Fibroblast of the aortic adventitia (primary cell): ENCODE data around the gene GPR176. TPM values are rescaled to one million over a fixed set of nuclear protein-coding genes. Genes with fewer than 3 reads are reported as not detected.

Experiments used
- DNase-seq: peaks from one replicate; pipeline ENCODE4 v3.0.0-alpha.2; 2010; ENCODE audit warnings: low read depth
- H3K4me3 ChIP-seq: 2 replicates; pipeline ENCODE4 v1.5.1; 2011; ENCODE audit warnings: low read depth, mild to moderate bottlenecking, control low read depth, low read length, moderate library complexity
- total RNA-seq: library from RNA; depleted of rRNA; stranded (reverse); fragments of >200 nt; gene quantifications from 2 replicates; pipeline ENCODE4 v1.2.3, GENCODE V29; 2012; ENCODE audit warnings: low replicate concordance
- TF ChIP-seq, protein P1 (sequence below): IDR thresholded peaks from 2 replicates; pipeline ENCODE4 v1.5.1; 2011; ENCODE audit warnings: mild to moderate bottlenecking, low read length, control low read depth, inconsistent platforms; ENCODE audit not compliant: insufficient read depth

Gene GPR176
- total RNA-seq, 1 donor, result 160 TPM

DNA sequence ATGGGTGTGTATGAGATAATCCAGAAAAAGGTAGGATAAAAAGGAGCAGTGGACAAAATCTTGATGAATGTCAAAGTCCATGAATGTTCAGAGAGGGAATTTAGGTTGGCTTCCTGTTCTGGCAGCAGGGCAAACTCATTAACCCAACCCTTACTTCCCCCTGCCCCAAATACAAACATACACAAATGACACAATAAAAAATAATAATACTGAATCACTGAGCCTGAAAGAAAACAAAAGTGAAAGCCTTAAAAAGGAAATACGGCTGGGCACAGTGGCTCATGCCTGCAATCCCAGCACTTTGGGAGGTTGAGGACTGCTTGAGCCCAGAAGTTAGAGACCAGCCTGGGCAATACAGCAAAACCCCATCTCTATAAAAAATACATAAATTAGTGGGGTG lies 62.9 kb downstream of the GPR176 start:
- no peak overlapping the region for H3K4me3 ChIP-seq
- no peak for DNase-seq
- TF ChIP-seq, protein P1, sequence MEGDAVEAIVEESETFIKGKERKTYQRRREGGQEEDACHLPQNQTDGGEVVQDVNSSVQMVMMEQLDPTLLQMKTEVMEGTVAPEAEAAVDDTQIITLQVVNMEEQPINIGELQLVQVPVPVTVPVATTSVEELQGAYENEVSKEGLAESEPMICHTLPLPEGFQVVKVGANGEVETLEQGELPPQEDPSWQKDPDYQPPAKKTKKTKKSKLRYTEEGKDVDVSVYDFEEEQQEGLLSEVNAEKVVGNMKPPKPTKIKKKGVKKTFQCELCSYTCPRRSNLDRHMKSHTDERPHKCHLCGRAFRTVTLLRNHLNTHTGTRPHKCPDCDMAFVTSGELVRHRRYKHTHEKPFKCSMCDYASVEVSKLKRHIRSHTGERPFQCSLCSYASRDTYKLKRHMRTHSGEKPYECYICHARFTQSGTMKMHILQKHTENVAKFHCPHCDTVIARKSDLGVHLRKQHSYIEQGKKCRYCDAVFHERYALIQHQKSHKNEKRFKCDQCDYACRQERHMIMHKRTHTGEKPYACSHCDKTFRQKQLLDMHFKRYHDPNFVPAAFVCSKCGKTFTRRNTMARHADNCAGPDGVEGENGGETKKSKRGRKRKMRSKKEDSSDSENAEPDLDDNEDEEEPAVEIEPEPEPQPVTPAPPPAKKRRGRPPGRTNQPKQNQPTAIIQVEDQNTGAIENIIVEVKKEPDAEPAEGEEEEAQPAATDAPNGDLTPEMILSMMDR, result no peak

GRCh38 chr15:39856357-39856756 lies 63.7 kb downstream of the GPR176 start:
- H3K4me3 ChIP-seq, result no peak overlapping the region
- DNase-seq, result no peak
- TF ChIP-seq, protein P1, result no peak

DNA sequence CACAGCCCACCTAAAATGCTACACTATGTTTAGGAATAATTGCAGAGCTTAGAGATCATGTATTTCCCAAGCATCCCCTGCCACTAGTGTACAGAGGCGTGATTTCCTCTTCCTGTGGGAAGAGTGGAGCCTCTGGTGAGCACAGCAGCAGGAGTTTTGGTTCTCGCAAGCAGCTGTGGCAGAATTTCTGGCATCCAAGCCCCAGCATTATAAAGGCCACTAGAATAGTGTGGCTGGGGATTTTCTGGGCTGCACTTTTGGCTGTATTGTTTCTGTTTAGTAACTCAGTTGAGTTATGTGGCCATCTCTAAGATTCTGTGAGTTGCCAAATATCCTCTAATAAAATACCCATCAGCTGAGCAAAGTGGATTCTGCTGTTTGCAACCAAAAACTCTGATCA lies 64.7 kb downstream of the GPR176 start:
- TF ChIP-seq, protein P1, result no peak
- DNase-seq, result peak; percentile 54
- no peak overlapping the region for H3K4me3 ChIP-seq

DNA sequence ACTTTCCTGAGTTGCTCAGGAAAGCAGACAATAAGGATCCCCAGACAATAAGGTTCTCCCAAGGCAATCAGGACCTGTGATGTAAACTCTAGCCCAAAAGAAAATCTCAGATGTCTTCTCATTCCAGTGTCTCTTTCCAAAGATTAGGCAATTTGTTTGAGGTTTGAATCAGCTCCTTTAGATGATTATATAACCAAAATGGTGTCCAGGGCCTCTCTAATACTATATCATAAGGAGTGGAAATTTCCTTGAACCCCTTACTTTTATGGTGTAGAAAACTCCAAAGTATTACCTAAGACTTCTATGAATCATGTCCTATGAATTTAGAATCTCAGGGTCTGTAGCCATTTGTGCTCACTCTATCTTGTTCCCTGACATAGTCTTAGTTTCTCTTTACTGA lies 65.9 kb downstream of the GPR176 start:
- DNase-seq, result peak; percentile 77
- H3K4me3 ChIP-seq, result no peak overlapping the region
- TF ChIP-seq, protein P1, result no peak

DNA sequence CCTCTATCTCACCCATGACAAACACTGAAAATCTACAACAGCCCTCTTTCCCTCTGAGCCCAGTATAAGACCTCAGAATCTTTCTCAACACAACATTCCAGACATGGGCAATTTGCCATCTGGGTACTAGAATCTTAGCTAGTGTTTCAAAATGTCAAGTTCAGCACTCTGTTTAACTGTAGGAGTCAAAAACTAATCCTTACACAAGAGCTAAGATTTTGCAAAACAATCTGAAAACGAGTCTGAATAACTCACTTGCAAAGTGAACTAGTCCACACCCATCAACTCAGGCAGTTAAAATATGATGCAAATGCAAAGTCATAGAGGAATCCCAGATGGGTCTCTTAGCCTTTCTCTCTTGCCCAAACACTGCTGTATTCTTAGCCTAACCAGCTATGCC lies 67.8 kb downstream of the GPR176 start:
- peak; percentile 96 for DNase-seq
- TF ChIP-seq, protein P1, result no peak
- no peak overlapping the region for H3K4me3 ChIP-seq

GRCh38 chr15:39851500-39852092 lies 68.5 kb downstream of the GPR176 start:
- peak; percentile 79 for DNase-seq
- H3K4me3 ChIP-seq, result no peak overlapping the region
- TF ChIP-seq, protein P1, result no peak

GRCh38 chr15:39850436-39850835 lies 69.6 kb downstream of the GPR176 start:
- TF ChIP-seq, protein P1, result no peak
- DNase-seq, result no peak
- H3K4me3 ChIP-seq, result no peak overlapping the region
